ENCODE data around the gene KRT39.

GRCh38 chr17:41013606-41014005 is 46.9 kb upstream of the KRT39 start:
- TF ChIP-seq POLR2A (IDR thresholded peaks at IDR 0.05; ENCODE audit: low read length) (no peak), MAFK (IDR thresholded peaks at IDR 0.05; ENCODE audit: partially characterized antibody) (no peak), TP53 (CRISPR knock-in tag; IDR thresholded peaks at IDR 0.05) (no peak), RNF2 (IDR thresholded peaks at IDR 0.05; ENCODE audit: borderline replicate concordance, low read depth) (no peak), HDAC2 (IDR thresholded peaks at IDR 0.05) (no peak), NFE2L2 (conservative IDR thresholded peaks at IDR 0.05; ENCODE audit: low read length) (no peak)
- TF ChIP-seq, protein P1, sequence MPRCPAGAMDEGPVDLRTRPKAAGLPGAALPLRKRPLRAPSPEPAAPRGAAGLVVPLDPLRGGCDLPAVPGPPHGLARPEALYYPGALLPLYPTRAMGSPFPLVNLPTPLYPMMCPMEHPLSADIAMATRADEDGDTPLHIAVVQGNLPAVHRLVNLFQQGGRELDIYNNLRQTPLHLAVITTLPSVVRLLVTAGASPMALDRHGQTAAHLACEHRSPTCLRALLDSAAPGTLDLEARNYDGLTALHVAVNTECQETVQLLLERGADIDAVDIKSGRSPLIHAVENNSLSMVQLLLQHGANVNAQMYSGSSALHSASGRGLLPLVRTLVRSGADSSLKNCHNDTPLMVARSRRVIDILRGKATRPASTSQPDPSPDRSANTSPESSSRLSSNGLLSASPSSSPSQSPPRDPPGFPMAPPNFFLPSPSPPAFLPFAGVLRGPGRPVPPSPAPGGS (IDR thresholded peaks at IDR 0.05): no peak
- TF ChIP-seq, protein P2, sequence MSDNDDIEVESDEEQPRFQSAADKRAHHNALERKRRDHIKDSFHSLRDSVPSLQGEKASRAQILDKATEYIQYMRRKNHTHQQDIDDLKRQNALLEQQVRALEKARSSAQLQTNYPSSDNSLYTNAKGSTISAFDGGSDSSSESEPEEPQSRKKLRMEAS (IDR thresholded peaks at IDR 0.05): no peak
- TF ChIP-seq, protein P3, sequence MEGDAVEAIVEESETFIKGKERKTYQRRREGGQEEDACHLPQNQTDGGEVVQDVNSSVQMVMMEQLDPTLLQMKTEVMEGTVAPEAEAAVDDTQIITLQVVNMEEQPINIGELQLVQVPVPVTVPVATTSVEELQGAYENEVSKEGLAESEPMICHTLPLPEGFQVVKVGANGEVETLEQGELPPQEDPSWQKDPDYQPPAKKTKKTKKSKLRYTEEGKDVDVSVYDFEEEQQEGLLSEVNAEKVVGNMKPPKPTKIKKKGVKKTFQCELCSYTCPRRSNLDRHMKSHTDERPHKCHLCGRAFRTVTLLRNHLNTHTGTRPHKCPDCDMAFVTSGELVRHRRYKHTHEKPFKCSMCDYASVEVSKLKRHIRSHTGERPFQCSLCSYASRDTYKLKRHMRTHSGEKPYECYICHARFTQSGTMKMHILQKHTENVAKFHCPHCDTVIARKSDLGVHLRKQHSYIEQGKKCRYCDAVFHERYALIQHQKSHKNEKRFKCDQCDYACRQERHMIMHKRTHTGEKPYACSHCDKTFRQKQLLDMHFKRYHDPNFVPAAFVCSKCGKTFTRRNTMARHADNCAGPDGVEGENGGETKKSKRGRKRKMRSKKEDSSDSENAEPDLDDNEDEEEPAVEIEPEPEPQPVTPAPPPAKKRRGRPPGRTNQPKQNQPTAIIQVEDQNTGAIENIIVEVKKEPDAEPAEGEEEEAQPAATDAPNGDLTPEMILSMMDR (IDR thresholded peaks at IDR 0.05): no peak

All from A549 (cell line).